SK-N-SH (cell line): ENCODE measurements around the gene COL26A1. TPM values are rescaled to one million over a fixed set of nuclear protein-coding genes. Genes with fewer than 3 reads are reported as not detected.

Source experiments
- CTCF ChIA-PET: fragments of 300-600, 350-600 bp; formaldehyde crosslinking; extraction: SDS; loops from one replicate; lab custom pipeline; 2021; lab: Yijun Ruan, JAX
- POLR2A ChIA-PET: fragments of 350-600 bp; sonication (Branson Sonifier 250); formaldehyde crosslinking; extraction: SDS; loops from one replicate; lab custom pipeline; 2020; ENCODE audit warnings: antibody characterized with exemption, inconsistent platforms; lab: Yijun Ruan, JAX
- DNase-seq: peaks from one replicate; pipeline ENCODE4 v3.0.0; 2012
- H2AFZ ChIP-seq: fragments of 200-600 bp; sonication (generic); 2 replicates; pipeline ENCODE4 v1.8.1; 2016; ENCODE audit warnings: antibody characterized with exemption, mild to moderate bottlenecking, low read depth
- H3F3A ChIP-seq: fragments of 200-600 bp; sonication (generic); replicated peaks from 2 replicates; pipeline ENCODE3; 2016; ENCODE audit warnings: antibody characterized with exemption, mild to moderate bottlenecking; ENCODE audit not compliant: insufficient read depth
- H3K27ac ChIP-seq, 2 experiments: fragments of 200-500 bp in 1 of 2; fragments of 200-600 bp in 1 of 2; sonication (Bioruptor generic) in 1 of 2; sonication (generic), shearing (Covaris generic) in 1 of 2; 2 replicates each; pipeline versions ENCODE4 v1.5.1 to v1.6.1; 2014 to 2016; ENCODE audit warnings: low read depth in 2 of 2, inconsistent platforms in 1 of 2, low read length in 1 of 2, mild to moderate bottlenecking in 1 of 2, mixed read lengths in 1 of 2
- H3K27me3 ChIP-seq: fragments of 200-600 bp; sonication (generic), shearing (Covaris generic); 2 replicates; pipeline ENCODE4 v1.6.1; 2016; ENCODE audit warnings: mixed run types; ENCODE audit not compliant: insufficient read depth
- H3K36me3 ChIP-seq, 2 experiments: fragments of 200-500 bp in 1 of 2; fragments of 200-600 bp in 1 of 2; sonication (Bioruptor generic) in 1 of 2; sonication (generic) in 1 of 2; replicated peaks in 1 of 2; 2 replicates each; pipeline versions ENCODE3 to v1.5.1; 2014 to 2016; ENCODE audit warnings: low read length in 1 of 2, mild to moderate bottlenecking in 1 of 2; ENCODE audit not compliant: insufficient read depth in 2 of 2, control insufficient read depth in 1 of 2
- H3K4me1 ChIP-seq, 2 experiments: fragments of 200-500 bp in 1 of 2; fragments of 200-600 bp in 1 of 2; sonication (Bioruptor generic) in 1 of 2; sonication (generic), shearing (Covaris generic) in 1 of 2; 2 replicates each; pipeline versions ENCODE4 v1.5.1 to v1.6.1; 2014 to 2016; ENCODE audit warnings: low read depth in 1 of 2, low read length in 1 of 2, mixed run types in 1 of 2; ENCODE audit not compliant: insufficient read depth in 2 of 2, control insufficient read depth in 1 of 2
- H3K4me2 ChIP-seq: fragments of 200-600 bp; sonication (generic), shearing (Covaris generic); 2 replicates; pipeline ENCODE4 v1.6.1; 2017; ENCODE audit warnings: mixed run types
- H3K4me3 ChIP-seq, 2 experiments: fragments of 200-500 bp in 1 of 2; fragments of 200-600 bp in 1 of 2; sonication (Bioruptor generic) in 1 of 2; sonication (generic), shearing (Covaris generic) in 1 of 2; 2 replicates each; pipeline versions ENCODE4 v1.5.1 to v1.8.1; 2014 to 2016; ENCODE audit warnings: low read depth in 2 of 2, inconsistent platforms in 1 of 2, low read length in 1 of 2, mild to moderate bottlenecking in 1 of 2, mixed read lengths in 1 of 2, moderate library complexity in 1 of 2
- H3K79me2 ChIP-seq: fragments of 200-600 bp; sonication (generic); 2 replicates; pipeline ENCODE4 v1.8.1; 2017; ENCODE audit warnings: mild to moderate bottlenecking; ENCODE audit not compliant: insufficient read depth
- H3K9ac ChIP-seq: fragments of 200-600 bp; sonication (generic); 2 replicates; pipeline ENCODE4 v1.6.1; 2017; ENCODE audit warnings: mixed run types
- H3K9me2 ChIP-seq: fragments of 200-600 bp; sonication (generic); 2 replicates; pipeline ENCODE4 v1.6.1; 2017; ENCODE audit warnings: mixed run types
- H3K9me3 ChIP-seq: fragments of 200-600 bp; sonication (generic); 2 replicates; pipeline ENCODE4 v1.6.1; 2017; ENCODE audit warnings: mixed run types, mild to moderate bottlenecking, moderate library complexity
- H4K20me1 ChIP-seq: fragments of 200-600 bp; sonication (generic); 2 replicates; pipeline ENCODE4 v1.6.1; 2017; ENCODE audit warnings: mild to moderate bottlenecking, mixed run types; ENCODE audit not compliant: insufficient read depth
- CHD2 ChIP-seq: fragments of 150-350 bp; IDR thresholded peaks from 2 replicates; pipeline ENCODE4 v1.6.1; 2018; ENCODE audit warnings: low read length; ENCODE audit not compliant: partially characterized antibody
- EP300 ChIP-seq, 2 experiments: IDR thresholded peaks; 2 replicates each; pipeline versions ENCODE4 v1.4.0 to v1.6.1; 2012; ENCODE audit warnings: borderline replicate concordance in 1 of 2, low read depth in 1 of 2, low read length in 1 of 2
- FOXM1 ChIP-seq: IDR thresholded peaks from 2 replicates; pipeline ENCODE4 v1.4.0; 2012; ENCODE audit warnings: low read depth, mild to moderate bottlenecking
- GATA2 ChIP-seq: sonication (generic); formaldehyde crosslinking; IDR thresholded peaks from 2 replicates; pipeline ENCODE4 v1.5.0; 2020; ENCODE audit warnings: mild to moderate bottlenecking, missing genetic modification reagents
- JUND ChIP-seq: IDR thresholded peaks from 2 replicates; pipeline ENCODE4 v1.4.0; 2012
- MEF2A ChIP-seq: IDR thresholded peaks from 2 replicates; pipeline ENCODE4 v1.4.0; 2012; ENCODE audit warnings: low read depth, borderline replicate concordance
- POLR2AphosphoS5 ChIP-seq: IDR thresholded peaks from 2 replicates; pipeline ENCODE4 v1.6.1; 2012; ENCODE audit warnings: low read depth, low read length
- RAD21 ChIP-seq: IDR thresholded peaks from 2 replicates; pipeline ENCODE4 v1.6.1; 2012; ENCODE audit warnings: mild to moderate bottlenecking, low read length
- RCOR1 ChIP-seq: fragments of 150-350 bp; IDR thresholded peaks from 2 replicates; pipeline ENCODE4 v1.6.1; 2017; ENCODE audit warnings: antibody characterized with exemption, low read length
- RFX5 ChIP-seq: IDR thresholded peaks from 2 replicates; pipeline ENCODE4 v1.6.1; 2012; ENCODE audit warnings: mild to moderate bottlenecking, improper control_type of control experiment, low read length
- TAF1 ChIP-seq: IDR thresholded peaks from 2 replicates; pipeline ENCODE4 v1.6.1; 2012; ENCODE audit warnings: low read depth, mild to moderate bottlenecking, low read length, moderate library complexity, borderline replicate concordance
- YY1 ChIP-seq: IDR thresholded peaks from 2 replicates; pipeline ENCODE4 v1.4.0; 2012; ENCODE audit warnings: low read depth, mild to moderate bottlenecking
- ZBTB33 ChIP-seq: IDR thresholded peaks from 2 replicates; pipeline ENCODE4 v1.4.0; 2012; ENCODE audit warnings: low read depth, borderline replicate concordance
- WGBS: methylation state at CpG from one replicate; pipeline ENCODE4 v1.1.6; 2017; ENCODE audit warnings: low lambda C conversion rate; 5-methylcytosine and 5-hydroxymethylcytosine counted together
- polyA plus RNA-seq, 3 experiments: library from polyadenylated mRNA; depleted of rRNA; stranded (reverse); fragments of >200 nt; gene quantifications; 2 replicates each; pipeline ENCODE4 v1.2.3, GENCODE V29; 2012
- TF ChIP-seq, protein P1 (sequence below): fragments of 200-600 bp; sonication (generic); IDR thresholded peaks from 2 replicates; pipeline ENCODE4 v1.6.1; 2017; ENCODE audit warnings: antibody characterized with exemption, mild to moderate bottlenecking, moderate library complexity
- TF ChIP-seq, protein P2 (sequence below): IDR thresholded peaks from 2 replicates; pipeline ENCODE4; 2012

The COL26A1 gene
- polyA plus RNA-seq, 1 of the 3 experiments (the other 2 are of a cell fraction) = 0.05 TPM

- TF ChIP-seq MEF2A (no peak), FOXM1 (no peak), RFX5 (no peak), CHD2 (no peak), EP300 (IDR thresholded peaks at IDR 0.05; ENCODE audit: borderline replicate concordance in 1 of 2, low read depth in 1 of 2, low read length in 1 of 2) (no peak), JUND (no peak), RCOR1 (no peak), ZBTB33 (no peak), TAF1 (no peak), GATA2 (CRISPR knock-in tag) (no peak)
- TF ChIP-seq, protein P1, sequence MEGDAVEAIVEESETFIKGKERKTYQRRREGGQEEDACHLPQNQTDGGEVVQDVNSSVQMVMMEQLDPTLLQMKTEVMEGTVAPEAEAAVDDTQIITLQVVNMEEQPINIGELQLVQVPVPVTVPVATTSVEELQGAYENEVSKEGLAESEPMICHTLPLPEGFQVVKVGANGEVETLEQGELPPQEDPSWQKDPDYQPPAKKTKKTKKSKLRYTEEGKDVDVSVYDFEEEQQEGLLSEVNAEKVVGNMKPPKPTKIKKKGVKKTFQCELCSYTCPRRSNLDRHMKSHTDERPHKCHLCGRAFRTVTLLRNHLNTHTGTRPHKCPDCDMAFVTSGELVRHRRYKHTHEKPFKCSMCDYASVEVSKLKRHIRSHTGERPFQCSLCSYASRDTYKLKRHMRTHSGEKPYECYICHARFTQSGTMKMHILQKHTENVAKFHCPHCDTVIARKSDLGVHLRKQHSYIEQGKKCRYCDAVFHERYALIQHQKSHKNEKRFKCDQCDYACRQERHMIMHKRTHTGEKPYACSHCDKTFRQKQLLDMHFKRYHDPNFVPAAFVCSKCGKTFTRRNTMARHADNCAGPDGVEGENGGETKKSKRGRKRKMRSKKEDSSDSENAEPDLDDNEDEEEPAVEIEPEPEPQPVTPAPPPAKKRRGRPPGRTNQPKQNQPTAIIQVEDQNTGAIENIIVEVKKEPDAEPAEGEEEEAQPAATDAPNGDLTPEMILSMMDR = no peak
- H3K36me3 ChIP-seq = no peaks in the 10 kb centered on the region
- H3K4me2 ChIP-seq = no peak overlapping the region
- H2AFZ ChIP-seq = no peak overlapping the region
- no peaks in the 10 kb centered on the region for H3F3A ChIP-seq
- H3K9me2 ChIP-seq = no peaks in the 10 kb centered on the region
- H3K4me3 ChIP-seq = no peak overlapping the region
- no peaks in the 10 kb centered on the region for H3K79me2 ChIP-seq
- ChIA-PET CTCF (interaction anchor here (1.0 kb wide), 1 partner anchor 19 kb away, joined by 3 read pairs; no protein-coding TSS in a partner anchor), POLR2A (no interaction called here)
- H3K27ac ChIP-seq = no peak overlapping the region
- H3K4me1 ChIP-seq = no peaks in the 10 kb centered on the region
- no peak overlapping the region for H3K9ac ChIP-seq
- H3K27me3 ChIP-seq = peaks cover 25% of the 10 kb centered on the region; the same call in 1 of the 2 replicates
- H4K20me1 ChIP-seq = no peaks in the 10 kb centered on the region
- no peak for DNase-seq
- 60% methylated on average over 13 of the region's 14 CpGs for WGBS
- H3K9me3 ChIP-seq = no peaks in the 10 kb centered on the region
These were observed 106.0 kb downstream of the COL26A1 start for GRCh38 chr7:101468546-101469275.

- Histone ChIP-seq H3K27me3 (peaks cover 25% of the 10 kb centered on the region; the same call in 1 of the 2 replicates), H3K79me2 (no peaks in the 10 kb centered on the region), H3F3A (no peaks in the 10 kb centered on the region), H3K4me2 (no peak overlapping the region), H3K9me3 (no peaks in the 10 kb centered on the region), H3K9ac (no peak overlapping the region), H2AFZ (no peak overlapping the region), H3K9me2 (no peaks in the 10 kb centered on the region), H3K4me3 (no peak overlapping the region), H4K20me1 (no peaks in the 10 kb centered on the region), H3K4me1 (no peaks in the 10 kb centered on the region), H3K36me3 (no peaks in the 10 kb centered on the region), H3K27ac (no peak overlapping the region)
- ChIA-PET POLR2A (interaction anchor here (0.5 to 0.6 kb wide), 2 partner anchors 405 to 914 kb away, joined by 3 read pairs; no protein-coding TSS in a partner anchor), CTCF (interaction anchor here (0.7 to 1.7 kb wide), 6 partner anchors 9 to 505 kb away, joined by 3 to 5 read pairs (median 3); partner anchors contain the start of gene COL26A1)
- WGBS = 46% methylated on average over 9 of the region's 9 CpGs
- no peak for TF ChIP-seq CHD2
- no peak for TF ChIP-seq GATA2 (CRISPR knock-in tag)
- no peak for TF ChIP-seq YY1
- TF ChIP-seq MEF2A = no peak
- TF ChIP-seq, protein P2, sequence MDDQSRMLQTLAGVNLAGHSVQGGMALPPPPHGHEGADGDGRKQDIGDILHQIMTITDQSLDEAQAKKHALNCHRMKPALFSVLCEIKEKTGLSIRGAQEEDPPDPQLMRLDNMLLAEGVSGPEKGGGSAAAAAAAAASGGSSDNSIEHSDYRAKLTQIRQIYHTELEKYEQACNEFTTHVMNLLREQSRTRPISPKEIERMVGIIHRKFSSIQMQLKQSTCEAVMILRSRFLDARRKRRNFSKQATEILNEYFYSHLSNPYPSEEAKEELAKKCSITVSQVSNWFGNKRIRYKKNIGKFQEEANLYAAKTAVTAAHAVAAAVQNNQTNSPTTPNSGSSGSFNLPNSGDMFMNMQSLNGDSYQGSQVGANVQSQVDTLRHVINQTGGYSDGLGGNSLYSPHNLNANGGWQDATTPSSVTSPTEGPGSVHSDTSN = no peak
- TF ChIP-seq POLR2AphosphoS5 = no peak
- no peak for TF ChIP-seq RAD21
- DNase-seq = no peak
These were observed 108.2 kb downstream of the COL26A1 start for GRCh38 chr7:101470668-101471487.
